Activated CD8-positive, alpha-beta memory T cell treated with anti-CD3 and anti-CD28 coated beads, Interleukin-2, amount 50 U/mL, for 24 hours (primary cell): Measurements from ENCODE around the gene ZPR1.
"Not testable (repeated sequence)": the region's sequence is repeated elsewhere in the genome, so short reads cannot be mapped to it uniquely, and the experiment has no call there.

Experiments
- DNase-seq: peaks from one replicate; pipeline ENCODE4 v3.0.0-alpha.2; 2020; ENCODE audit errors: extremely low read depth

The ZPR1 gene

DNA sequence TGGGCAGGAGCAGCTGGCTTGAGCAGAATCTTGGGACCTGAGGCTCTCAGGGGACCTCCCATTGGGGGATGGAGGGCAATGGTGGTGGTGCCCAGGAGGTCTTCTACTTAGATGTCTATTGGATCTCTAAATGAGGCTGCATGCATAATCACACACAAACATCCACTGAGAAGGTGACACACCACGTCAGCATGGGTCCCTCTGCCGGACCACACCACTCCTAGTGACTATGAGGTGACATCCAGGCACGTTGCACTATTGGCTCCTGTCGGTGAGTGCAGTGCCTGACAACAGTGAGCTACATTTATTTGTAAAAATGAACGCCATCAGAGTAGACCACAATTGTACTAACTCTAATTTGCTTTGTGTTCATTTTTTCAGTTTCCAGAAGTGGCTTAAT is 37.6 kb upstream of the ZPR1 start:
- DNase-seq: no peak

DNA sequence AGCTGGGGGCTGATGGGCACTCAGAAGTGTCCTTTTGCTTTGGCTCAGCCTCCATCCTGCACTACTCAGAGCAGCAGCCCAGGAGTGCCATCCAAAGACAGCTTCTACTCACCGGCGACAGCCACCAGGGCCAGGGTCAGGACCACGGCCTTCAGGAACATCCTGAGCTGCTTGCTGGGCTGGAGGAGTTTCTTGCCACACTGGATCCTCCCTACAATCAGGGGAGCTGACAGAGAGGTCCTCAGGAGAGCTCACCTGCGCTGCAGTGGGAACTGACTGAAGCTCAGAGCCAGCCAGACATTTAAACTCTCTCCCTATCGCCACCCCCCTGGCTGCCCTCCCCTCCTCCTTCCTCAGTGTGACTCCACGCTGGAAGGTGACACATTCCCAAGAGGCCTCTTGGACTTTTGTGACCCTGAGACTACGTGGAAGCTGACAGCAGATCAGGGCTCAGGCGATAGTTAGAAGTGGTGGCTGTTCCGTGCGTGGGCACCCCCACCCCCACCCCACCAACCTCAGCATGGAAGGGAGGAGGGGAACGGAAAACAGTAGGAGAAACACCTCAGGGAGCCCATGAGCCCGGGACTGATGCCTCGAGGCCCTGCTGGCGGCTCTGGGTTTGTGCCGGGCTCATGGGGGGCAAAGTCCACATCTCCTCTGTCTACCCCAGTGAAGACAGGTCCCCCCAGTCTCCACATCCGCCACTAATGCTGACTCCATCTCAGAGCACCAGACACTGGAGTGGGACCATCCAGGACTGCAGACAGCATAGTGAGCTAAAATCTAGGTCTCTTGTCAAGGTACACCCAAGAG is 35.4 kb upstream of the ZPR1 start, which contains the start of gene APOA4:
Gene APOA4 (minus strand): TSS at position 274 of the 813 bp plus-strand sequence. CDS start 113 bp downstream, at position 161.
- no peak for DNase-seq

DNA sequence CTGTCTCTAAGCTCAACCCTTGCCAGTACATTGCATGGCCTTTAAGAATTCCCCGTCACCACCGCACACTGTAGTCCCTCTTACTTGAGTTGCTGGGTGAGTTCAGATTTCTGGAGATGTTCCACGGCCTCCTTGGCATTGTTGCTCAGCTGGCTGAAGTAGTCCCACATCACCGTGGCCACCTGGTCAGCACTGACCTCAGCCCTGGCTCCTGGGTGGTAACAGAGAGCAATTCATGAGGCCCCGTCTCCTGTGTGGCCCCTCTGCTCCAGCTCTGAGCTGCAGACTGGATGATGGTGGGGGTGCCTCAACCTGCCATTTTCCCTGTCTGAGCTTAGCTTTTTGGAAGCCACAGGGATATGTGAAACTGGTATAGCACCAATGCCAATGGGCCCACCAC is 34.8 kb upstream of the ZPR1 start:
- DNase-seq: no peak

DNA sequence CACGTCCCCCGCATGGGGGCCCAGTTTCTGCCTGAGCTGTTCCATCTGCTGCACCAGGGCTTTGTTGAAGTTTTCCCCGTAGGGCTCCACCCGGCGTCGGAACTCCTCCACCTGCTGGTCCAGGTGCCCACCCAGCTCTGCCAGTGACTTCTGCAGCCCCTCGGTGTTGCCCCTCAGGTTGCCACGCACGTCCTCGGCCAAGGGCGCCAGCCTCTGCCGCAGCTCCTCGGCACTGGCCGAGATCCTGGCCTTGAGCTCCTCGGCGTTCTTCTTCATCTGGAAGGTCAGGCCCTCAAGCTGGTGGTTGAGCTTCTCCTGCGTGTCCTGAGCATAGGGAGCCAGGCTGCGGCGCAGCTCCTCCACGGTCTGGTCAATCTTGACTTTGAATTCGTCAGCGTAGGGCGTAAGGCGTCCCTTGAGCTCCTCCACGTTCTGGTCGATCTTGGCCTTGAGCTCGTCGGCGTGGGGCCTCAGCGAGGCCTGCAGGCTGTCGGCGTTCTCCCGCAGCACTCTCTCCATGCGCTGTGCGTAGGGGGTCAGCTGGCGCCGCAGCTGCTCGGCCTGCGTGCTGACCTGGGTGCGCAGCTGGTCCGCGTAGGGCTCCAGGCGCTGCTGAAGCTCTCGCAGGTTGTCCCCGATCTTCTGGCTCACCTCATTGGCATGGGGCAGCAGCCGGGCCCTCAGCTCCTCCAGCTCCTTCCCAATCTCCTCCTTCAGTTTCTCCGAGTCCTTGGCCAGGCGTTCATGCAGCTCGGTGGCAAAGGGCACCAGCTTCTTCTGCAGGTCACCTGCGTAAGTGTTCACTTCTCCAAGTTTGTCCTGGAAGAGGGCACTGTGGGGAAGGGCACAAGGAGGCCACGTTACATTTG is 33.5 kb upstream of the ZPR1 start:
- no peak for DNase-seq

DNA sequence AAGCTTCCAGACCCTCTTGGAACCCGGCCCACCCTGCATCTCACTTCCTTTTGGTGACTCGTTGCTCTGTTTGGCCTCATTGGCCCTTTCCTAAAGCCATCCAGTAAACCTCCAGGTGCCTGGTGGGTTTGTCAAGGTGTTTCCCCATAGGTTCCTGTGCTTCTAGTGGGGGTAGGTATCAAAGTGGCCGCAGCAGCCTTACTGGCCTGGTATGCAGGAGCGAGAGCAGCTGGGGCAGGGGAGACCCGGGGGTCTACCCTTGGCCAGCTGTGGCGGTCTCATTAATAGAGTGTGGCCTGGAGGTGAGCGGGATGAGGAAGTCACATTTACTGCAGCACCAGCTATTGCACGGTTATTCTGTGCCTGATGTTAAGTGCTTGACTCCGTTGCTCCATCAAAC is 31.2 kb upstream of the ZPR1 start:
- no peak for DNase-seq

DNA sequence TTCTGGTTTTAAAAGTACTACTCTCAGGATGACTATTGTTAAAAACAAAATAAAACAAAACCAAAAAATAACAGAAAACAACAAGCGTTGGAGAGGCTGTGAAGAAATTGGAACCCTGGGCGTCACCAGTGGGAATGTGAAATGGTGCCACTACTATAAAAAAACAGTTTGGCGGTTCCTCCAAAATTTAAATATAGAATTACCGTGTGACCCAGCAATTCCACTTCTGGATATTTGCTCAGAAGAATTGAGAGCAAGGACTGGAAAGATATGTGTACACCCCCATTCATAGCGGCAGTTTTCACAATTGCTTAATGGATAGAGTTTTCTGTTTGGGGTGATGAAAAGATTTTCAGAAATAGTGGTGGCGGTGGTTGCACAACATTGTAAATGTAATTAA is 26.7 kb upstream of the ZPR1 start:
- DNase-seq: no peak

DNA sequence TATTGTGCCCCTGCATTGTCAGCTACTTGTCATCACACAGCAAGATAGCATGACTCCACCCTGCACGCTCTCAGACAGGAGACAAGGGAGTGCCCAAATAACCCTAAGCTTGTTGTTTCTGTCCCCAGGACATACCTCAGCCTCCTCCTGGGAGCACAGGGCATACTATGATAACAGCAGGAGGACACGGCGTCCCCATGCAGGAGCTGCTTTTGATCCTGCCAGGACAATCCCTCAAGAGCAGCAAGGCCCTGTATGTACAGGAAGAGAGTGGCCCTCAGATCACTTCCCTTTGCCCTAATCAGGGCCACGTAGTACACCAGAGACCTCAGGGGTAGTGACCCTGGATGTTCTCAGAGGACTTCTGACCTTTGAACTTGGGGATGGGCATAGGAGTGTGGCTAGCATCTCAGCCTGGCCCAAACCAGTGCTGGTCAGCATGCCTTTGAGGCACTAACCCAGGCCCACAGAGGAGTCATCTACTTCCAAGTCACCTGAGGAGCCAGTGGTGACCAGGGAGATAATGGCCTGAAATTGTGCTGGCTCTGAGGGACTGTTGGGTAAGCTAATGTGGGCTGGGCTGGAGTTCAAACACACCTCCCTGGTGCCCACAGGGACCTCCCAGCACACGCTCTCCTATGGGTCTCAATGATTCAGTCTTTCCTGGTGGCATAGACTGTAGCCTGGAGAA is 26.1 kb upstream of the ZPR1 start:
- no peak for DNase-seq

DNA sequence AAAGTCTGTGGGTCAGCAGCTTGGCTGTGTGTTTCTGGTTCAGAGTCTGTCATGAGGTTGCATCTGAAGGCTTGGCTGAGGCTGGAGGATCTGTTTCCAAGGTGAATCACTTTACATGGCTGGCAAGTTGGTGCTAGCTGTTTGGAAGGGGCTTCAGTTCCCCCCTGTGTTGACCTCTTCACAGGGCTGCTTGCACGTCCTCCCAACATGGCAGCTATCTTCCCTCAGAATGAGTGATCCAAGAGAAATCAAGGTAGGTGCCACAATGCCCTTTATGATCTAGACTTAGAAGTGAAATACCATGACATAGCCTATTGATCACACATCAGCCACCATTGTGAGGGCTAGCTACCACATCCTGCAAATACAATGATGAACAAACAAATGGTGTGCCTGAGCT is 25.3 kb upstream of the ZPR1 start:
- DNase-seq: no peak

DNA sequence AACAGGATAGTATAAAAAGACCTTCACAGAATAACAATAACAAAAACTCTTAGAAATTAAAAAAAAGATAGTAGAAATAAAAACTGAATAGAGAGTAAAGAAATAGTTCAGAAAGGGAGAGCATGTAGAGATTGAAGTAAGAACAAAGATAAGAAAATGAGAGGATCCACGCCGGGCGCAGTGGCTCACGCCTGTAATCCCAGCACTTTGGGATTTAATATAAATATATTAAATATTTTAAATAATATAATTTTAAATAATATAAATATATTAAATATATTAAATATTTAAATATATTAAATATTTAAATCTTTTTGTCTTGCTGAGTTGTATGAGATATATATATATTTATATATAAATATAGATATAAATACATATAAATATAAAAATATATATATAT is 24.3 kb upstream of the ZPR1 start:
- DNase-seq: no peak

DNA sequence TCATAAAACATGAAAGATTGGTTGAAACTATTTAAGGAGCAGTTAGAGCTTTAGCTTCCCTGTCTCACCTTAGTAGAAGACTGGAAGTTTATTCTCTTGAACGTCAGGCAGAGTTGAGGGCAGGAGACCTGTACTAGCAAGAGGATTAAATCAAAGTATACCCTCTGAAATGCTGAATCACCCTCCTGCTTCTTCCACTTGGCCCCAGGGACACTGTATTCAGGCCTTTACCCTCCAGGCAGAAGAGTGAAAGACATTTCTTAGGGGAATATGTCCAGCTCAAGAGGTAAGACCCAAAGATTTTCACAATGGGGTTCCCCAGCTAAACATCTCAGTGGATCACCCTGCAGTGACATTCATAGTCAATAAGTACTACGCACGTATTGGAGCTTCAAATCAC is 23.4 kb upstream of the ZPR1 start:
- DNase-seq: no peak

DNA sequence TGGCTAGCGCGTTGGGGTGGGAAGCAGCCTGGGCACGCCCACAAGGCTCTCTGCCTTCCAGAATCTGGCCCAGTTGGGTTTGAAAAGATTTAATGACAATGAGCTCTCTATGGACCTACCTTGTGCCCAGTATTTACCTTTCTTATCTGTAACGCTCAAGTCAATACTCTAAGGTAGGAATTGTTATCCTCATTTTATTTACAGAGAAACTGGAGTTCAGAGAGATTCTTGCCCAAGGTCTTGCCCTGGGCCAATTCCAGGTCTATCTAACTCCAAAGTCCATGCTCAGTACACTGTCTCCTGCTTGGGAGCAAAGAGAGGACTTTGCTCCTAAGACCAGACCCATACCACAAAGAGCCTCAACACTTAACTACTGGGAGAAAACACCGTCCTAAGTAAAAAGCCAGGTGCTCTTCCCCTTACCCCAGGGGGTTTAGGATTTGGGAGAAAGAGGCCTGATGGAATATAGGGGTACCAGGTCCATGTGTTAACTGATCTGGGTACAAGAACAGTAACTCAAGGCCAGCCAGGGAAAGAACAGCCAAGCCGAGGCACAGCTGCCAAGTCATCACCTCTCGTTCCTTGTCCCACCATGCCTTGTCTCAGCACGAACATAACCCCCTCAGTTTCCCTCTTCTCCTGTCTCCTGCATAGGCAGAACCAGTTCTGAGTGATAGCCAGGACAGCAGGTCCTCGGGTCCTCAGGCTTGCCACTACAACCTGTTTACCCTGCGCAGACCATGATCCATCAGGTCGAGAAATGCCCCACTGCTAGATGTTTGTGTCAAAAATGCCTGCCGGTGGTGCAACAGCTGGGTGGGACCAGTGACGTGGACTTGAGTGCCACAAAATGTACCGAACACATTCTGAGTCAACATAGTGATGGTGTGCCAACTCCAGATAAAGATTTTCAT is 20.7 kb upstream of the ZPR1 start:
- DNase-seq: no peak

DNA sequence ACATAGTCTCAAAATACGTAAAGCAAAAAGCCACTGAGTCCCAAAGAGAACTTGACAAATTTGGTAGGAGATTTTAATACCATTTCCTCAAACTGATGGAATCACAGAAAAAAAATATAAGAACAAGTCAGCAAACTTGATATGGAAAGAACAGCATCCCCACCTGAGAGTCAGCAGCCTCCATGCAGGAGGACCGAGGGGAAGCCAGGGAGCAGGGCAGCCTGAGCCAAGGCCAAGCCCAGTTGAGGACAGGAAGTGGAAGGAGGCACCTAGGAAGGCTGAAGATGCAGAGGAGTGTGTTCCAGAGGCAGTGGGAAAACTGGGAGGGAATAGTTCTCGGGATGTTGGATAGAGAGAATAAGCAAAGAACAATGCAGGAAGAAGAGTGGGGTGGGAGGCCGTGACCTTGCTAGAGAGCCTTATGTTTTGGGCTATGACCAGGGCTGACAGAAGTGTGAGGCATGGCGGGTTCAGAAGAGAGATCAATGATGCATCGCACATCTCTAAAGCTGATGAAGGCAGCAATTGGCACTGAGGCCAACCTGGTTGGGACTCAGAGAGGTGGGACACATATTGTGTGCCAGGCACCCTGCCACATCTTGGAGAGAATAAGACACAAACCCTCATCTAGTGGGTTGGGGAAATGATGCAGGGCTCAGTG is 19.9 kb upstream of the ZPR1 start:
- DNase-seq: no peak

DNA sequence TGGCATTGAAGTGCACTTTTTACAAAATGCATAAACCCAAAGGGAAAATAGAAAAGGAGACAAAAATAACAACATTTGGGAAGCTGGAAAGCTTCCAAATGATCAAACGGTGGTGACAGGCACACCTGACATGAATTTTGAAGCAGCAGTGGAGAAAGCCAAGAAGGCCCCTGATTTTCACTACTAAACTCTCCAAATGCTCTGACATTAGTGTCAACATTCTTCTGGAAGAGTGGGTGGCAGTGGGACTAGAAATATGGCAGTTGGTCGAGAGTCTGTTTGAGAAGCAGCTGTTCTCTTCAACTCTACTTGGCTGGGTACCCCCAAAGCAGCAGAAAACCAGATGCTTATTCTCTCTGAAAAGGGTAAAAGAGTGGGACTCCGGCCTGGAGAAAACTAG is 16.2 kb upstream of the ZPR1 start:
- DNase-seq: no peak

DNA sequence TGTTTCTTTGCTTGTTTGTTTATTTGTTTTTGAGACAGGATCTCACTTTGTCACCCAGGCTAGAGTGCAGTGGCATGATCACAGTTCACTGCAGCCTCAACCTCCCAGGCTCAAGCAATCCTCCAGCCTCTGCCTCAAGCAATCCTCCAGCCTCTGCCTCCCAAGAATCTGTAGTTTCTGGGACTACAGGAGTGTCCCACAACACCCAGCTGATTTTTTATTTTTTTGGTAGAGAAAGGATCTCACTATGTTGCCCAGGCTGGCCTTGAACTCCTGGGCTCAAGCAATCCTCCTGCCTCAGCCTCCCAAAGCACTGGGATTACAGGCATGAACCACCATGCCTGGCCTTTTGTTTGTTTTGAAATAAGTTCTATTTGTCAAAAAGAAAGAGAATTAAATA is 13.8 kb upstream of the ZPR1 start:
- not testable (repeated sequence) for DNase-seq

DNA sequence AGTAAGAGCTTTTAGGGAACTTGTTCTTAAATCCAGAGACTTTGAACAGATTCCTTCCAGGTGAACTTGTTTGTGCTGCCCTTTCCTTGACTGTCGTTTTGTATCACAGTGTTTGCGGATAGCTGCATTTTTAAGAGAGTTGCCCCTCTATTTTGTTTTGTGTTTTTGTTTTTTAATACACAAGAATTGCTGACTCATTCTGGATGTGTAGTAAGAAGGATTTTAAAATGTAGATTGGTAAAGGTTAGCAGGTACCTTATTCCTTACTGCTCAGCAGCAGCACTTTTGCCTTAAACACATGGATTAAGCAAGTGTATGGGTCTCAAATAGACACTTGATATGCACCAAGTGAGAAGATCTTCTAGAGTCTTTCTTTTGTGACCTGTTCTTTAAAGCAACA is 12.8 kb upstream of the ZPR1 start:
- no peak for DNase-seq

DNA sequence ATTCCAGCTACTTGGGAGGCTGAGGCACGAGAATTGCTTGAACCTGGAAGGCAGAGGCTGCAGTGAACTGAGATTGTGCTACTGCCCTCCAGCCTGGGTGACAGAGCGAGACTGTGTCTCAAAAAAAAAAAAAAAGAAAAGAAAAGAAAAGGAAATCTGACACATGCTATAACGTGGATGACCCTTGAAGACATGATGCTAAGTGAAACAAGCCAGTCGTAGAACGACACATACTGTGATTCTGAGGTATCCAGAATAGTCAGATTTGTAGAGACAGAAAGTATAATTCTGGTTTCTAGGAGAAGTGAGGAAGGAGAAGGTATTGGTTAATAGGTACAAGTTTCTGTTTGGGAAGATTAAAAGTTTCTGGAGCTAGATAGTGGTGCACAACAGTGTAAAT is 10.5 kb upstream of the ZPR1 start:
- no peak for DNase-seq

DNA sequence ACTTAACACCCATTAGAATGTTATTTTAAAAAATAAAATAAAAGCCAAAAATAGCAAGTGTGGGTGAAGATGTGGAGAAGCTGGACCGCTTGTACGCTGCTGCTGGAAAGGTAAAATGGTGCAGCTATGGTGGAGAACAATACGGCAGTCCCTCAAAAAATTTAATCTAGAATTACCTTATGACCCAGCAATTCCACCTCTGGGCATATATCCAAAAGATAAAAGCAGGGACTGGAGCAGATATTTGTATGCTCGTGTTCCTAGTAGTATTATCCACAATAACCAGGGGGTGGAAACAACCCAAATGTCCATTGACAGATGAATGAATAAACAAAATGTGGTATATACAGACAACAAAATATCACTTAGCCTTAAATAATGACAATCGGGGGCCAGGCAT is 10.0 kb upstream of the ZPR1 start:
- DNase-seq: no peak

DNA sequence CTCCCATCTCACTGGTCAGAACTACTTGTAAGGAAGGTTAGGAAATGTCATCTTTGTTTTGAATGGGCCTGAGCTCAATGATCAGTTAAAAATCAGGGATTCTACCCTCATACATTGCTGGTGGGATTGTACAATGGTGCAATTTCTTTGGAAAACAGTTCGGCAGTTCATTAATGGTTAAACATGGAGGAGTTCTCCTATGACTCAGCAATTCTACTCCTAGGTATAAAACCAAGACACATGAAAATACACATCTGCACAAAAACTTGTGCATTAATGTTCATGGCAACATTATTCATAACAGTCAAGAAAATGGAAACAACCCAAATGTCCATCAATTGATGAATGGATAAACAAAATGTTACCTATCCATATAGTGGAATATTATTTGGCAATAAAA is 8.7 kb upstream of the ZPR1 start:
- no peak for DNase-seq

DNA sequence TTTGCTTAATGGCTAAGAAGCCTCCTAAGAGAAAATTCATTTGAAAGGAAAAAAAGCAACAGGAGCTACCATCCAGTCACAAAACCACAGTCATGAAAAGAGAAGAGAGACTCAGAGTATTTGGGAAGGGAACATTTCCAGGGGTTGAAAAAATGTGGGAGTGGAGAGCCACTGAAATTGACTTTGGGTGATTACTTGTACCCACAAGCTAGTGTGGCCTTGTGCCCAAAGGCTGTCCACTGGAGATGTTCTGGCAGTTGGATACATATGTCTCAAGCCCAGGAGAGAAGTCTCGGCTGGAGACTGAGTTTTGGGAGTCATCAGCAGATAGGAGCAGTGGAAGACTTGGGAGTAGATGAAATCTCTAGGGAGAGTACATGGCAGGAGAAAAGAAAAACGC is 7.0 kb upstream of the ZPR1 start:
- no peak for DNase-seq

DNA sequence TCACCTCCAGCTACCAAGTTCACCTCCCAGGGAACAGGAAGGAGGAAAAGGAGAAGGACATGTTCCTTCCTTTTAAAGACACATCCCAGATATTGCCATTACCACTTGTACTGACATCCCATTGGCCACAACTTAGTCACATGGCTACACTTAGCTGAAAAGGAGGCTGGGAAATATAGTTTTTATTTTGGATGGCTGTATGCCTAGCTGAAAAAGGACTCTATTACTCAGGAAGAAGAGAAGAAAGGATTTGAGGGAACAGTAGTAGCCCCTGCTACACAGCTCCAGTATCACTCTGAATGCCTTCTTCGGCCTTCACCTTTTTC is 5.9 kb upstream of the ZPR1 start:
- DNase-seq: no peak
